HG03135 (cell line): ENCODE data around the gene BBS1.
A peak's percentile ranks its signal among the peaks of the same experiment; 100 is the strongest.
"Not testable (repeated sequence)": the region's sequence is repeated elsewhere in the genome, so short reads cannot be mapped to it uniquely, and the experiment has no call there.

Source experiments
- ATAC-seq: cut with Tn5 transposase; IDR thresholded peaks from one replicate; pipeline ENCODE4 v1.9.1; 2021; ENCODE audit warnings: mild to moderate bottlenecking, moderate library complexity; ENCODE audit not compliant: unreplicated experiment

The BBS1 gene

DNA sequence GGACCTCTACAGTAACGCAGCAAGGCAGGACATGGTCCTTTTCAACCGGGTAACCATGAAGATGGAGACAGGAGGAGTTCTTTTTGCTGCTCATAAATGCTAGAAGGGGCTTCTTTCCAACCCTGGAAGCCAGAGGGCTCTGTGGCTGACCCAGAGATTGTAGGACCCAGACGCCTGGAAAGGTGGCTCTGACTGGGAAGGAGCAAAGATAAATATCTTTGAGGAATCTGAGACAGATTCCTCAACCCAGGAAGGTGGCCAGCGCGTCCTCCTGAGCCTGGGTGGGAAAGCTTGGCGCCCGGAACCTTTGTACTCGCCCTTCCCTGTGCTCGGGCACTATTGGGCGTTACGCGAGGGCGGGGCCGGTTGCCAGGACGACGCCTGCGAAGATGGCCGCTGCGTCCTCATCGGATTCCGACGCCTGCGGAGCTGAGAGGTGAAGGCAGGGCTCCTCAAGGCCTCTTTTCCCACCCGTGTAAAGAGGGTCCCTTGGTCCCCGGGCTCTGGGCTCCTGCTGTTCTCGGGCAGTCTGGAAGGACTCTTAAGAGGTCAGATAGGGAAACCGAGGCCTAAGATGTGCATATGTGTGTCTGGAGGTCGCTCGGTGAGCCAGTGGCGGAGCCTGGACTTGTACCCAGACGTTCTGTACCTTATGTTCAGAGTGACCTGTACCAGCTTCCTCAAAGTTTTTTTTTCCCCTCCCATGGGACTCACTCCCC, at the start of gene BBS1:
BBS1 (plus strand) TSS at position 365 of the 719 bp plus-strand sequence; CDS start at position 390, 25 bp downstream.
- no peak for ATAC-seq

DNA sequence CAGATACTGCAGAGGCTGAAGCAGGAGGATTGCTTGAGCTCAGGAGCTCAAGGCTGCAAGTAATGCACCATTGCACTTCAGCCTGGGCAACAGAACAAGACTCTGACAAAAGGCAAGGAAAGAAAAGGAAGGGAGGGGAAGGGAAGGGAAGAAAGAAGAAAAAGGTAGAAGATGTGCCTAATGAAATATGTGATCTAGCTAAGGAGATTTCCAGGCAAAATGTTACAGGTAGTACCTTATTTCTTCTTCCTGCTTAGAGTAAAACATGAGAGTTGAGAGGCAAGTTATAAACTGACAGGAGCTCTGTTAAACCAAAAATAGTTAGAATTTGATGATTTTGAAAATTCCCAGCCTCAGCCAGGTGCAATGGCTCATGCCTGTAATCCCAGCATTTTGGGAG, 48.4 kb upstream of the BBS1 start:
- no peak for ATAC-seq

DNA sequence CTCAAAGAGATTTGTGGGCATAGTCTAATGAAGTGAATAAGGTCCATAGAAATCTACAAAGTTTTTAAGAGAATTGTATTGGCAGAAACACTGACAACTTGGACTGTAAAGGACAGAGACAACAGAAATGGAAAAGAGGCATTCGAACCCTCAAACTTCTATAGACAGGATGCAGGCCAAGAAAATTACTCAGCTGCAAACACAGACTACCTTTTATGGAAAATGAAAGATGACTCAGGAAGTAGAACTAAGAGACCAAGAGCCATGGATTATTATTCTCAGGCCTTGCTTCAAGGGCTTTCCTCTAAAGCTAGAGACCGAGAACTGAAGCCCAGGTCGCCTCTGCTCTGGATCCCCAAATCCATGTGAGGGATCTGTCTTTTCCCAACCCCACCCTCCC, 47.5 kb upstream of the BBS1 start:
- ATAC-seq, result no peak

- ATAC-seq, result not testable (repeated sequence)
Observed at GRCh38 chr11:66464116-66464515, 46.3 kb upstream of the BBS1 start.

DNA sequence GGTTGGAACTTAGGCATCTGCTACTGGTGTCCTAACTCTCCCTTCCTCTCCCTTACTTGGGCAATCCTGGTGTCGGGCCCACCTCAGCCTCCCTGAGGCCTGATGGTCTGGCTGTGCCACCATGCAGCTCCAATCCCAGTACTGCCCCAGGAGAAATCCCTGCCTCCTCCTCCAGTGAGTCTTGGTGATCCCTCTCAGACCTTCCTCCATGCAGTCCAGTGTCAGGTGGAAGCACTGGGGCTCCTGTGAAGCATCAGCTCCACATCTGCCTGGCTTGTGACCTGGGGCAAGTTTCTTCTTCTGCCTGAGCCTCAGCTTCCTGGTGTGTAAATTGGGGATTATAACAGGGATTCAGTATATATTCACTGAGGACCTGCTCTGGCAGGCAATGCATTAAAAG, 45.5 kb upstream of the BBS1 start:
- ATAC-seq, result no peak

DNA sequence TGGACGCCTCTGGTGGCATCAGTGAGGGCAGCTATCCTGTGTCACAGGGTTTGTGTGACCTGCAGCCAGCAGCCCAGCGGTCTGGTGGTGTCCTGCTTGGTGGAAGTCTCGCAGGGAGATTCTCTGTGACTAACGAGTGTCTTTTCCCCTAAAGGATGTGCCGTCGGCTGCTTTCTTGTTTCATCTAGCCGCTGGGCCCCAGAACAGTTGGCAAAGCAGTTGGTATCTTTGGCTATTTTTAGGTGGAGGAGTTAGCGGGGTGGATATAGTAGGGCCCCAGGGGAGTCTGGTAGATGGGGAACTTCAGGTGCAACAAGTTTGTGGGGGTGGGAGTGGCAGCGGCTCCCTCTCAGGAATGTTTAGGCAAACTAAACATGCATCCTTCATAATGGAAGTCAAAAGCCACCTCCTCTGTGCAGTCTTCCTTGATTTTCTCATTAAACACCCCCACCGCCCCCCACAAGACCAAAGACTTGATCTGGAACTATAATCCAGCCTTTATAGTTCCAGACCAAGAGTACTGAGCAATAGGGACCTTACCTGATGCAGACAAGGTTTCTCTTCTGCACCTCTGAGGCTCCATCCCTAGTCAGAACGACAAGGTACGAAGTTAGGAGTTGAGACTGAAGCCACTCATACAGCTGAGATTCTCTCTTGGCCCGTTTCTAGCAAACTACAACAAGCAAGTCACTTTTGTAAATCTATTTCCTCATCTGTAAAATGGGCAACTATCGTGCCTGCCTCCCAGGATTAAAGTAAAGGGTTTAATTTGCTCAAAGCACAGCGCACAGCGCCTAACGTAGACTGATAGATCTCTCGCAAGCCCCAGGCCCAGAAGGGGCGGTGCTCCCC, 44.8 kb upstream of the BBS1 start:
- no peak for ATAC-seq

GRCh38 chr11:66466225-66467033, 44.0 kb upstream of the BBS1 start, which contains the start of gene PELI3:
Gene PELI3 (plus strand): TSS chr11:66466905. CDS start chr11:66468129, 1,224 bp downstream.
- peak; percentile 77 for ATAC-seq

- peak; percentile 26 for ATAC-seq
Observed at GRCh38 chr11:66467034-66467659, 43.3 kb upstream of the BBS1 start.

DNA sequence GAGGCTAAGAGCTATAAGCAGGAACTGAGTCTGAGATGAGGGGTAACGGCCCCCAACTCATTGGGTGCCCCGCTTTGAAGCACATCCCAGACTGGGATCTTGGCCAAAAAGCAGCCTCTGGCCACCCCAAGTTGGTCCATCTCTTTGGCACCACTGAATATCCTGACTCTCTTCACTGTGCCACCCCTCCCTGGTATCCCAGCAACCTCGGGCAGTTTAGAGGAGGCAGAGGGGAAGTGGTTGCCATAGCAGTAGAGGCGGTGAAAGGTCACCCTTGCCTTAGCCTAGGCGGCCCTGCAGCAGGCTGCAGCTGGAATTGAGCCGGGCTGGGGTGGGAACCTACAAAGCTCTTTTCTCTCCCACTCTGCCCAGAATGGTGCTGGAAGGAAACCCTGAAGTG, 42.7 kb upstream of the BBS1 start:
- ATAC-seq, result no peak

- no peak for ATAC-seq
Observed at GRCh38 chr11:66468691-66469090, 41.7 kb upstream of the BBS1 start.

GRCh38 chr11:66469441-66469840, 41.0 kb upstream of the BBS1 start:
- no peak for ATAC-seq

DNA sequence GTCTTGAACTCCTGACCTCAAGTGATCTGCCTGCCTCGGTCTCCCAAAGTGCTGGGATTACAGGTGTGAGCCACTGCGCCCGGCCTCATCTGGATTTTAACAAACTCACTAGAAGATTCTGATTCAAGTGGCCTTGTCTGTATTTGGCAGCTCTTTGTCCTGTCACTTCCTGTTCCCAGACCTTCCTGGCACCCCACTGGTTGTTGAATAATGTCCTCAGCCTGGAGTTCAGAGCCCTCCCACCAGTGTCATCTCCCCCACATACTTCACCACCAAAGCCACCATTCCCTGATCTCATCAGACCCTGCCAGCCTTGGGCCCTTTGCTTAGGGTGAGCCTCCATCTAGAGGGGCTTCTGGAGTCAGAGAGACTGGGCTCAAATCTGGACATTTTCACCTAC, 40.4 kb upstream of the BBS1 start:
- no peak for ATAC-seq

GRCh38 chr11:66471142-66471541, 39.3 kb upstream of the BBS1 start:
- no peak for ATAC-seq

- no peak for ATAC-seq
Observed at GRCh38 chr11:66472054-66472453, 38.4 kb upstream of the BBS1 start.

- no peak for ATAC-seq
Observed at GRCh38 chr11:66473167-66473566, 37.3 kb upstream of the BBS1 start.

GRCh38 chr11:66473608-66474515, 36.6 kb upstream of the BBS1 start:
- ATAC-seq, result no peak

GRCh38 chr11:66475349-66476172, 34.9 kb upstream of the BBS1 start:
- no peak for ATAC-seq

DNA sequence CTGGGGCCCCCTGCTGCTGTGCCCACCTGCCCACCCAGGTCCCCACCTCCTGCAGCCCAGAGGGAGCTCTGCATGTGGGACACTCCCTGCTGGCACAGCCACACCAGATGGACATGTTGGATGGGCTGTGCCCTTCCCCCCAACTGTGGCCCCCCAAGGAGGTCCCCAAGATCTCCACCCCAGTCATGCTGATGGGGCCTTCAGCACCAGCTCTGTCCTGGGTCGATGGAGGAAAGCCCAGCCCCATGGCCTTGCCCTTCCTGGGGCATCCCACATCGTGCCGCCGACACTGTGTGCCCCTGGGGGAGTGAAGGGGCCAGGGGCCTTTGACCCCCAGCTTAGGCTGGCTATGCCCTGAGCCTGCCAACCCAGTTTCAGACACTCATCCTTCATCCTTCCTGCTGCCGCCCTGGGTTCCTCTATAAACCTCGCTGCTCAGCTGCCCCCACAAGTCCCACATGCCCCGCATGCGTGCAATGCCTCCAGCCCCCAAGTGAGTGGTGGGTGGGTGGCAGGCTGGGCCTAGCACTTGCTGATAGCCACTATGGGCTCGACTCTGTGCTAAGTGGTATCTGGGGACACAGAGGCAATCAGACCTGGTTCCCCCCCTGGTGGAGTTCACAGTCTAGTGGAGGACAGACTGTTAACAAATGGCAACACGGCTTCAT, 34.1 kb upstream of the BBS1 start:
- no peak for ATAC-seq
